Measurements from ENCODE around the gene CCDC201. TPM values are rescaled to one million over a fixed set of nuclear protein-coding genes. Genes with fewer than 3 reads are reported as not detected.
A peak's percentile ranks its signal among the peaks of the same experiment; 100 is the strongest.

The CCDC201 gene
- total and polyA plus RNA-seq, 2 of the 4 experiments (the other 2 are of a cell fraction) = not detected

GRCh38 chr7:45881759-45882464 is 9.0 kb upstream of the CCDC201 start (continued):
- TF ChIP-seq, protein P1, sequence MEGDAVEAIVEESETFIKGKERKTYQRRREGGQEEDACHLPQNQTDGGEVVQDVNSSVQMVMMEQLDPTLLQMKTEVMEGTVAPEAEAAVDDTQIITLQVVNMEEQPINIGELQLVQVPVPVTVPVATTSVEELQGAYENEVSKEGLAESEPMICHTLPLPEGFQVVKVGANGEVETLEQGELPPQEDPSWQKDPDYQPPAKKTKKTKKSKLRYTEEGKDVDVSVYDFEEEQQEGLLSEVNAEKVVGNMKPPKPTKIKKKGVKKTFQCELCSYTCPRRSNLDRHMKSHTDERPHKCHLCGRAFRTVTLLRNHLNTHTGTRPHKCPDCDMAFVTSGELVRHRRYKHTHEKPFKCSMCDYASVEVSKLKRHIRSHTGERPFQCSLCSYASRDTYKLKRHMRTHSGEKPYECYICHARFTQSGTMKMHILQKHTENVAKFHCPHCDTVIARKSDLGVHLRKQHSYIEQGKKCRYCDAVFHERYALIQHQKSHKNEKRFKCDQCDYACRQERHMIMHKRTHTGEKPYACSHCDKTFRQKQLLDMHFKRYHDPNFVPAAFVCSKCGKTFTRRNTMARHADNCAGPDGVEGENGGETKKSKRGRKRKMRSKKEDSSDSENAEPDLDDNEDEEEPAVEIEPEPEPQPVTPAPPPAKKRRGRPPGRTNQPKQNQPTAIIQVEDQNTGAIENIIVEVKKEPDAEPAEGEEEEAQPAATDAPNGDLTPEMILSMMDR (conservative IDR thresholded peaks at IDR 0.05; ENCODE audit: low read depth, low read length) = no peak

GRCh38 chr7:45881280-45881758 is 8.4 kb upstream of the CCDC201 start:
- H3K4me3 ChIP-seq (ENCODE audit: insufficient read depth, low read depth, low read length) = no peak overlapping the region
- peaks cover 16% of the 10 kb centered on the region for H3K9me1 ChIP-seq (ENCODE audit: insufficient read depth, low read length)
- no peak overlapping the region for H4K5ac ChIP-seq (ENCODE audit: low read depth, low read length)
- peak overlapping the region; percentile 39; the same call in 1 of the 2 replicates for H2AK5ac ChIP-seq (ENCODE audit: low read depth, low read length)
- H4K20me1 ChIP-seq (ENCODE audit: insufficient read depth, low read length) = no peaks in the 10 kb centered on the region
- no peaks in the 10 kb centered on the region for H3K79me1 ChIP-seq (ENCODE audit: low read depth in 1 of 2, low read length in 2 of 2)
- peak overlapping the region; percentile 63 for H3K14ac ChIP-seq (replicated peaks; ENCODE audit: low read depth, low read length)
- ChIA-PET CTCF (no interaction called here), POLR2A (ENCODE audit: unreplicated experiment) (no interaction called here)
- H3K9me3 ChIP-seq (ENCODE audit: control insufficient read depth, insufficient read depth, low read length) = peaks cover 3% of the 10 kb centered on the region
- H3K27ac ChIP-seq (ENCODE audit: insufficient read depth, low read length) = peak overlapping the region; percentile 16; the same call in 1 of the 2 replicates
- H2AK9ac ChIP-seq (replicated peaks; ENCODE audit: low read depth, low read length, poor library complexity) = no peak overlapping the region
- intact Hi-C loops (cut with micrococcal nuclease) (no loop called here), in situ Hi-C loops (cut with MboI; ENCODE audit: low sequenced_read_pairs) (no loop called here), dilution Hi-C loops (cut with HindIII; ENCODE audit: low sequenced_read_pairs, unreplicated experiment) (no loop called here)
- peak overlapping the region; percentile 17; the same call in 1 of the 2 replicates for H4K91ac ChIP-seq (ENCODE audit: insufficient read depth, low read depth, low read length)
- WGBS, 2 experiments (ENCODE audit: extremely low coverage in 2 of 2, insufficient read length in 1 of 2) = 92% methylated on average over 2 of the region's 9 CpGs; no CpG with 5 or more reads in 1 of the 2 experiments
- TF ChIP-seq FOS (IDR thresholded peaks at IDR 0.05; ENCODE audit: low read depth, low read length) (no peak), RCOR1 (IDR thresholded peaks at IDR 0.05; ENCODE audit: insufficient replicate concordance, low read length) (no peak), BHLHE40 (IDR thresholded peaks at IDR 0.05; ENCODE audit: low read depth, low read length) (no peak), MXI1 (IDR thresholded peaks at IDR 0.05; ENCODE audit: borderline replicate concordance, low read depth, low read length) (no peak), CHD1 (IDR thresholded peaks at IDR 0.05; ENCODE audit: low read depth, low read length) (no peak), MAFK (IDR thresholded peaks at IDR 0.05; ENCODE audit: low read depth, low read length) (no peak), RAD21 (IDR thresholded peaks at IDR 0.05; ENCODE audit: low read length) (no peak), POLR2A (IDR thresholded peaks at IDR 0.05; ENCODE audit: low read depth, low read length) (no peak), USF2 (IDR thresholded peaks at IDR 0.05; ENCODE audit: low read depth, low read length) (no peak)
- TF ChIP-seq, protein P1 (conservative IDR thresholded peaks at IDR 0.05; ENCODE audit: low read depth, low read length) = no peak
- no peak overlapping the region for H2BK15ac ChIP-seq (ENCODE audit: low read depth, low read length)
- ATAC-seq (ENCODE audit: low read depth) (no peak), DNase-seq (no peak)
- H3K23ac ChIP-seq (ENCODE audit: low read depth, low read length) = peak overlapping the region; percentile 28; the same call in 1 of the 2 replicates
- H3K27me3 ChIP-seq (ENCODE audit: control insufficient read depth, insufficient read depth, low read length) = no peaks in the 10 kb centered on the region; the same call in 1 of the 2 replicates
- H3K4me2 ChIP-seq (ENCODE audit: low read depth, low read length) = no peak overlapping the region
- H2BK20ac ChIP-seq (ENCODE audit: low read depth, low read length) = peak overlapping the region; percentile 78; the same call in 1 of the 2 replicates
- H3K36me3 ChIP-seq (ENCODE audit: control insufficient read depth, insufficient read depth, low read length) = no peaks in the 10 kb centered on the region
- H3K18ac ChIP-seq (ENCODE audit: low read depth, low read length) = no peak overlapping the region; the same call in 1 of the 2 replicates
- peaks cover 5% of the 10 kb centered on the region for H3K4me1 ChIP-seq (ENCODE audit: control insufficient read depth, insufficient read depth, low read length)
- no peak overlapping the region for H3K56ac ChIP-seq (ENCODE audit: extremely low read depth, insufficient read depth, low read length)
- peak overlapping the region; percentile 78 for H2BK120ac ChIP-seq (ENCODE audit: low read depth, low read length)
- peak overlapping the region in 1 of 2 experiments; percentile 38; a peak in 2 of 4 replicates for H4K8ac ChIP-seq (ENCODE audit: low read depth in 2 of 2, low read length in 2 of 2)
- no TSS peak for BruUV-seq (replicated peaks)
- H3K9ac ChIP-seq (ENCODE audit: low read depth, low read length) = no peak overlapping the region
- peak overlapping the region; percentile 69 for H3K4ac ChIP-seq (ENCODE audit: low read depth, low read length)
- H2AFZ ChIP-seq (replicated peaks; ENCODE audit: low read length, poor library complexity) = no peak overlapping the region
- H2BK5ac ChIP-seq (ENCODE audit: low read depth, low read length, poor library complexity, severe bottlenecking) = no peak overlapping the region

Measured in IMR-90 (cell line).